Esophagus squamous epithelium (tissue), 4 donors: ENCODE results near the gene HERC4.

Source experiments
- POLR2A ChIP-seq, 4 donors: fragments of 450-650 bp; IDR thresholded peaks; one replicate each; pipeline ENCODE4 v1.6.1; 2017; ENCODE audit warnings: antibody characterized with exemption in 4 of 4, mild to moderate bottlenecking in 4 of 4, moderate library complexity in 3 of 4
- TF ChIP-seq, protein P1 (sequence below), 6 experiments: fragments of 450-650 bp in 4 of 6; fragments of 200-600 bp in 2 of 6; sonication (generic) in 2 of 6; IDR thresholded peaks; one replicate each; pipeline ENCODE4 v1.5.1; 2016 to 2019; ENCODE audit warnings: antibody characterized with exemption in 6 of 6, mild to moderate bottlenecking in 4 of 6, moderate library complexity in 4 of 6

DNA sequence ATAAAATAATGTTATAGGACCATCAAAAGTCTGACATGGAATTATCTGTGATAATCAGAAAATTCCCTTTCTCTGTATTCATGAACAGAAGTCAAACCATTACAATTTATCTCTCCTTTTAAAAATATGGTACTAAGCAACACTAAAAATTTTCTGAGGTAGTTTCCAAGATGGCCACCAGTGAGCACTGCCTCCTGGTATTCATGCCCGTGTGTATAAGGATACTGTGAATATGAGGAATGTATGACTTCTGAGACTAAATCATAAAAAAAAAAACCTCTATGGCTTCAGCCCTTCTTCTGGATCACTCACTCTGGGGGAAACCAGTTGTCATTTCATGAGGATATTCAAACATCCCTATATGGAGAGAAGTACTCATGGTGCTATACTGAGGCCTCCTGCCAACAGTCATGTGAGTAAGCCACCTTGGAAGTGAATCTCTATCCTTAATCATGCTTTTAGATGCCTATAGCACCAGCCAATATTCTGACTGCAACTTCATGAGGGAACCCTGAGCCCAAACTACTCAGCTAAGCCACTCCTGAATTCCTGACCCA lies 149.6 kb downstream of the HERC4 start:
- TF ChIP-seq, protein P1, sequence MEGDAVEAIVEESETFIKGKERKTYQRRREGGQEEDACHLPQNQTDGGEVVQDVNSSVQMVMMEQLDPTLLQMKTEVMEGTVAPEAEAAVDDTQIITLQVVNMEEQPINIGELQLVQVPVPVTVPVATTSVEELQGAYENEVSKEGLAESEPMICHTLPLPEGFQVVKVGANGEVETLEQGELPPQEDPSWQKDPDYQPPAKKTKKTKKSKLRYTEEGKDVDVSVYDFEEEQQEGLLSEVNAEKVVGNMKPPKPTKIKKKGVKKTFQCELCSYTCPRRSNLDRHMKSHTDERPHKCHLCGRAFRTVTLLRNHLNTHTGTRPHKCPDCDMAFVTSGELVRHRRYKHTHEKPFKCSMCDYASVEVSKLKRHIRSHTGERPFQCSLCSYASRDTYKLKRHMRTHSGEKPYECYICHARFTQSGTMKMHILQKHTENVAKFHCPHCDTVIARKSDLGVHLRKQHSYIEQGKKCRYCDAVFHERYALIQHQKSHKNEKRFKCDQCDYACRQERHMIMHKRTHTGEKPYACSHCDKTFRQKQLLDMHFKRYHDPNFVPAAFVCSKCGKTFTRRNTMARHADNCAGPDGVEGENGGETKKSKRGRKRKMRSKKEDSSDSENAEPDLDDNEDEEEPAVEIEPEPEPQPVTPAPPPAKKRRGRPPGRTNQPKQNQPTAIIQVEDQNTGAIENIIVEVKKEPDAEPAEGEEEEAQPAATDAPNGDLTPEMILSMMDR (IDR thresholded peaks at IDR 0.05), result no peak
- TF ChIP-seq POLR2A (IDR thresholded peaks at IDR 0.05), result no peak
